ENCODE measurements around the gene EXD3. TPM values are rescaled to one million over a fixed set of nuclear protein-coding genes. Genes with fewer than 3 reads are reported as not detected.
A peak's percentile ranks its signal among the peaks of the same experiment; 100 is the strongest.

EXD3 gene
- polyA plus RNA-seq, 2 of the 4 experiments (the other 2 are of a cell fraction) = 3.4 to 4.5 TPM

DNA sequence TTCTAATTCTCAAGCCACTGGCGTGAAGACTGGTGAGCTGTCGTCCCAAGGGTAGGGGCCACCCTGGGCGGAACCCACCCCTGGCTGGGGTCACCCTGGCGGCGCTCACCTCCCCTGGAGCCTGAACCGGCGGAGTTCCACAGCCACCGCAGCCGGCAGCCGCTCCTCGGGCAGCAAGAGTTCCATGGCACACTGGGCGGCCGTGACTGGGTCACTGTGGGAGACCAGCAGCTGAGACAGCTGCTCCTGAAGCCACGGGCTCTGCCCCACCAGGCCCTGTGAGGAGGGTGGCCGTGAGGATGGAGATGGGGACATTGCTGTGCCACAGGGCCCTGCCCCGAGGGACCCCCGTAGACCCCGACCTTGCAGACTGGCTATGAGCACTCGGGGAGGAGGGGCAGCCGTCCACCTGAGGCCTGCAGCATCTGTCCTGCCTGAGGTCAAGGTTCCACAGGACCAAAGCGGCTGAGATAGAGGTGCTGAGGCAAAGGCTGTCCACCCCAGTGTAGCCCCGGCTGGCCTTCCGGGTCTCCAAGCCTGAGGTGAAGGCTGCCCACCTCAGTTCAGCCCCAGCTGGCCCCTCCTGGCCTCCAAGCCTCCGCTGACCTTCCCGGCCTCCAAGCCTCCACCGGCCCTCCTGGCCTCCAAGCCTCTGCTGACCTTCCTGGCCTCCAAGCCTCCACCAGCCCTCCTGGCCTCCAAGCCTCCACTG is 70.3 kb downstream of the EXD3 start:
- DNase-seq (ENCODE audit: low read depth in 1 of 2, low spot score in 1 of 2) = no peak
- no peak for FAIRE-seq
- ChIA-PET CTCF (interaction anchor here (0.9 to 1.7 kb wide), 2 partner anchors 8 to 35 kb away, joined by 3 to 4 read pairs; no protein-coding TSS in a partner anchor), POLR2A (no interaction called here)
- ATAC-seq = peak in 1 of 2 experiments; percentile 35; a peak in 3 of 6 replicates
- WGBS (ENCODE audit: missing lambda C conversion rate) = 62% methylated on average over 19 of the region's 26 CpGs
- Histone ChIP-seq H3K4me3 (no peak overlapping the region), H3K4me2 (no peak overlapping the region), H3K4me1 (no peaks in the 10 kb centered on the region), H3K27ac (no peak overlapping the region), H3K9me3 (peaks cover 27% of the 10 kb centered on the region)
- TF ChIP-seq RAD21 (conservative IDR thresholded peaks at IDR 0.05 in 1 of 2, IDR thresholded peaks at IDR 0.05 in 1 of 2) = no peak
- TF ChIP-seq JUN (IDR thresholded peaks at IDR 0.05) = no peak
- TF ChIP-seq CEBPB (IDR thresholded peaks at IDR 0.05) = no peak
- TF ChIP-seq, protein P1, sequence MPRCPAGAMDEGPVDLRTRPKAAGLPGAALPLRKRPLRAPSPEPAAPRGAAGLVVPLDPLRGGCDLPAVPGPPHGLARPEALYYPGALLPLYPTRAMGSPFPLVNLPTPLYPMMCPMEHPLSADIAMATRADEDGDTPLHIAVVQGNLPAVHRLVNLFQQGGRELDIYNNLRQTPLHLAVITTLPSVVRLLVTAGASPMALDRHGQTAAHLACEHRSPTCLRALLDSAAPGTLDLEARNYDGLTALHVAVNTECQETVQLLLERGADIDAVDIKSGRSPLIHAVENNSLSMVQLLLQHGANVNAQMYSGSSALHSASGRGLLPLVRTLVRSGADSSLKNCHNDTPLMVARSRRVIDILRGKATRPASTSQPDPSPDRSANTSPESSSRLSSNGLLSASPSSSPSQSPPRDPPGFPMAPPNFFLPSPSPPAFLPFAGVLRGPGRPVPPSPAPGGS (IDR thresholded peaks at IDR 0.05) = no peak
- TF ChIP-seq KDM1A (IDR thresholded peaks at IDR 0.05; ENCODE audit: low read depth) = no peak
- no peak for TF ChIP-seq CHD2 (IDR thresholded peaks at IDR 0.05; ENCODE audit: low read length, partially characterized antibody)
- TF ChIP-seq GATA3 (IDR thresholded peaks at IDR 0.05; ENCODE audit: borderline replicate concordance) = no peak
- no peak for TF ChIP-seq NPAS2 (CRISPR knock-in tag; IDR thresholded peaks at IDR 0.05; ENCODE audit: borderline replicate concordance)
- TF ChIP-seq MYC (IDR thresholded peaks at IDR 0.05; ENCODE audit: borderline replicate concordance, low read length) = no peak
- TF ChIP-seq EHF (CRISPR knock-in tag; IDR thresholded peaks at IDR 0.05) = no peak
- no peak for TF ChIP-seq POLR2A (IDR thresholded peaks at IDR 0.05; ENCODE audit: low read length)
- TF ChIP-seq, protein P2, sequence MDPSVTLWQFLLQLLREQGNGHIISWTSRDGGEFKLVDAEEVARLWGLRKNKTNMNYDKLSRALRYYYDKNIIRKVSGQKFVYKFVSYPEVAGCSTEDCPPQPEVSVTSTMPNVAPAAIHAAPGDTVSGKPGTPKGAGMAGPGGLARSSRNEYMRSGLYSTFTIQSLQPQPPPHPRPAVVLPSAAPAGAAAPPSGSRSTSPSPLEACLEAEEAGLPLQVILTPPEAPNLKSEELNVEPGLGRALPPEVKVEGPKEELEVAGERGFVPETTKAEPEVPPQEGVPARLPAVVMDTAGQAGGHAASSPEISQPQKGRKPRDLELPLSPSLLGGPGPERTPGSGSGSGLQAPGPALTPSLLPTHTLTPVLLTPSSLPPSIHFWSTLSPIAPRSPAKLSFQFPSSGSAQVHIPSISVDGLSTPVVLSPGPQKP (IDR thresholded peaks at IDR 0.05; ENCODE audit: low read depth, low read length) = no peak
- no peak for TF ChIP-seq CBX8 (IDR thresholded peaks at IDR 0.05)
- no peak for TF ChIP-seq ESRRA (IDR thresholded peaks at IDR 0.05; ENCODE audit: borderline replicate concordance, low read length)
- no peak for TF ChIP-seq CHD4 (IDR thresholded peaks at IDR 0.05; ENCODE audit: borderline replicate concordance)
- no peak for TF ChIP-seq ZC3H11A (IDR thresholded peaks at IDR 0.05)

DNA sequence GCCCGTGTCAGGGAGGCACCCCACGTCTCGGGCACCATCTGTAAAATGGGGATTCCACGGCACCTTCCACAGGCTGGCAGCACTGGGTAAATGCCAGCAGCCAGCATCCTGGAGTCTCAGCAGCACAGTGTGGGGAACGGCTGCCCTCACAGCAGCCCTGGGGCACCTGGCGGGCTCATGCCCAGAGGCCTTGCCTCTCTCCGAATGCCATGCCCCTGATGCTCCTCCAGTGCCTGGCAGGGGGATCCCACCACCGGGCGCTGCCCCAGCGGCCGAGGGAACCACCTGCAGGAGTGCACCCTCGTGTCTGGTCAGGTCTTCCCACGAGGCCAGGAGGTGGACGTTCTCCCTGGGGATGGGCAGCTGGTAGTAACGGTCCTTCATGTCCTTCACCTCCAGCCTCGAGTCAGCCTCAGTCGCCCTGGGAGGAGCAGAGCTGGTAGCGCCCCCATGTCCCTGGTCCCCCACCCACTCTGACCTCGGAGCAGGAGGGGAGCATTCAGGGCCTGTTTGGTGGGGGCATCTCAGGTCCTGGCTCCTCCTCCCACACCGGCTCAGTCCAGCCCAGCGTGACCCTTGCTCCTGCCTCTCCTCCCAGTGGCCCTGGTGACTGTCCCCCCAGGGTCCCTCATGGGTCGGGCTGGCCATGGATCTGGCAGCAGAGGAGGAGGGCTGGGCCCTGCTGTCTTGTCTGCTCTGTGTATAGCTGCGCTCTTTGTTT is 71.0 kb downstream of the EXD3 start:
- Histone ChIP-seq H3K4me2 (no peak overlapping the region), H3K27ac (no peak overlapping the region), H3K4me3 (no peak overlapping the region), H3K4me1 (no peaks in the 10 kb centered on the region), H3K9me3 (peaks cover 26% of the 10 kb centered on the region)
- no peak for TF ChIP-seq EHMT2 (IDR thresholded peaks at IDR 0.05; ENCODE audit: low read depth)
- TF ChIP-seq, protein P3, sequence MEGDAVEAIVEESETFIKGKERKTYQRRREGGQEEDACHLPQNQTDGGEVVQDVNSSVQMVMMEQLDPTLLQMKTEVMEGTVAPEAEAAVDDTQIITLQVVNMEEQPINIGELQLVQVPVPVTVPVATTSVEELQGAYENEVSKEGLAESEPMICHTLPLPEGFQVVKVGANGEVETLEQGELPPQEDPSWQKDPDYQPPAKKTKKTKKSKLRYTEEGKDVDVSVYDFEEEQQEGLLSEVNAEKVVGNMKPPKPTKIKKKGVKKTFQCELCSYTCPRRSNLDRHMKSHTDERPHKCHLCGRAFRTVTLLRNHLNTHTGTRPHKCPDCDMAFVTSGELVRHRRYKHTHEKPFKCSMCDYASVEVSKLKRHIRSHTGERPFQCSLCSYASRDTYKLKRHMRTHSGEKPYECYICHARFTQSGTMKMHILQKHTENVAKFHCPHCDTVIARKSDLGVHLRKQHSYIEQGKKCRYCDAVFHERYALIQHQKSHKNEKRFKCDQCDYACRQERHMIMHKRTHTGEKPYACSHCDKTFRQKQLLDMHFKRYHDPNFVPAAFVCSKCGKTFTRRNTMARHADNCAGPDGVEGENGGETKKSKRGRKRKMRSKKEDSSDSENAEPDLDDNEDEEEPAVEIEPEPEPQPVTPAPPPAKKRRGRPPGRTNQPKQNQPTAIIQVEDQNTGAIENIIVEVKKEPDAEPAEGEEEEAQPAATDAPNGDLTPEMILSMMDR (IDR thresholded peaks at IDR 0.05) = no peak
- TF ChIP-seq, protein P4, sequence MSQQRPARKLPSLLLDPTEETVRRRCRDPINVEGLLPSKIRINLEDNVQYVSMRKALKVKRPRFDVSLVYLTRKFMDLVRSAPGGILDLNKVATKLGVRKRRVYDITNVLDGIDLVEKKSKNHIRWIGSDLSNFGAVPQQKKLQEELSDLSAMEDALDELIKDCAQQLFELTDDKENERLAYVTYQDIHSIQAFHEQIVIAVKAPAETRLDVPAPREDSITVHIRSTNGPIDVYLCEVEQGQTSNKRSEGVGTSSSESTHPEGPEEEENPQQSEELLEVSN (IDR thresholded peaks at IDR 0.05; ENCODE audit: borderline replicate concordance, low read depth) = no peak
- TF ChIP-seq, protein P2 (IDR thresholded peaks at IDR 0.05; ENCODE audit: low read depth, low read length) = no peak
- no peak for TF ChIP-seq MYC (IDR thresholded peaks at IDR 0.05; ENCODE audit: borderline replicate concordance, low read length)
- no peak for TF ChIP-seq FOSB (CRISPR knock-in tag; IDR thresholded peaks at IDR 0.05)
- no peak for TF ChIP-seq ESRRA (IDR thresholded peaks at IDR 0.05; ENCODE audit: borderline replicate concordance, low read length)
- DNase-seq (ENCODE audit: low read depth in 1 of 2, low spot score in 1 of 2) (no peak), ATAC-seq (peak; percentile 44 to 58), FAIRE-seq (no peak)
- ChIA-PET POLR2A (no interaction called here), CTCF (interaction anchor here (0.9 to 1.7 kb wide), 2 partner anchors 9 to 35 kb away, joined by 3 to 4 read pairs; no protein-coding TSS in a partner anchor)
- WGBS (ENCODE audit: missing lambda C conversion rate) = 67% methylated on average over 15 of the region's 23 CpGs
